HFFc6 (cell line): ENCODE data around the gene POU1F1. TPM values are rescaled to one million over a fixed set of nuclear protein-coding genes. Genes with fewer than 3 reads are reported as not detected.

Experiments
- DNase-seq: peaks from one replicate; pipeline ENCODE4 v3.0.0-alpha.2; 2018
- H3K27ac Mint-ChIP-seq: 2 replicates; pipeline ENCODE4 v1.8.0; 2020; ENCODE audit warnings: mild to moderate bottlenecking, mixed read lengths
- H3K27me3 Mint-ChIP-seq: 2 replicates; pipeline ENCODE4 v1.8.0; 2021; ENCODE audit warnings: mild to moderate bottlenecking, moderate library complexity, mixed read lengths; ENCODE audit not compliant: insufficient read depth
- H3K36me3 Mint-ChIP-seq: 2 replicates; pipeline ENCODE4 v1.8.0; 2021; ENCODE audit warnings: low read depth, mixed read lengths
- H3K4me1 Mint-ChIP-seq: 2 replicates; pipeline ENCODE4 v1.8.0; 2020; ENCODE audit warnings: low read depth, mixed read lengths
- H3K4me3 Mint-ChIP-seq: 2 replicates; pipeline ENCODE4 v1.8.0; 2020; ENCODE audit warnings: mild to moderate bottlenecking, moderate library complexity, mixed read lengths
- H3K9me3 Mint-ChIP-seq: 2 replicates; pipeline ENCODE4 v1.8.0; 2020; ENCODE audit warnings: mild to moderate bottlenecking, mixed read lengths
- CTCF ChIP-seq: fragments of 200-600 bp; sonication (generic); IDR thresholded peaks from 2 replicates; pipeline ENCODE4 v1.5.0; 2021; ENCODE audit warnings: antibody characterized with exemption, mild to moderate bottlenecking
- total RNA-seq, 6 experiments: library from RNA; stranded (reverse); fragmentation: NEBNext Ultra II Directional; extraction: Animal tissue kit (Norgen Biotek cat#: 25700); gene quantifications; 2 replicates in 1 of 6; 3 replicates in 5 of 6; pipeline ENCODE4 v1.2.3, GENCODE V29; 2021

POU1F1 gene
- total RNA-seq, 6 experiments from 2014 or later, result not detected

DNA sequence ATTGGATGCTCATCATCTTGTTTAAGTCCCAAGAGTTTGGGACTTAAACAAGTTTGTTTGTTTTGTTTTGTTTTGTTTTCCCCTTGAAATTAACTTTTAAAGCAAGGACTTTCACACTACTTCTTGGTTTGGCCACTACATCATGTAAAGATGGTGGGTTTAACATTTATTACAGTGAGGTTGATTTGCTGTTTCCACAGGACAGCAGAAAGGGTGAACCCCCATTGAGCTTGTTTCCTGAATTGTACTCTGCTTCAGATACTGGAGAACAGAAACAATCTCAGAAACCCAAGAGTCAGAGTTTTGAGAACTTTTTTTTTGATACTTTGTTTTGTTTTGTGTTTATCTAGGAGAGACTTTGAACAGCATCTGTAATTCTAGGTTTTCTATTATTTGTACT lies 6.7 kb downstream of the POU1F1 start:
- H3K27ac Mint-ChIP-seq, result no peak overlapping the region

GRCh38 chr3:87268646-87269211 lies 7.7 kb downstream of the POU1F1 start:
- H3K4me3 Mint-ChIP-seq, result no peak overlapping the region
- H3K4me1 Mint-ChIP-seq, result peaks cover 31% of the 10 kb centered on the region
- no peak for TF ChIP-seq CTCF
- H3K36me3 Mint-ChIP-seq, result no peaks in the 10 kb centered on the region
- no peaks in the 10 kb centered on the region; the same call in 1 of the 2 replicates for H3K27me3 Mint-ChIP-seq
- no peak for DNase-seq
- no peak overlapping the region for H3K27ac Mint-ChIP-seq
- H3K9me3 Mint-ChIP-seq, result no peaks in the 10 kb centered on the region

More for the DNA sequence above, 6.7 kb downstream of the POU1F1 start:
- H3K4me1 Mint-ChIP-seq, result peaks cover 31% of the 10 kb centered on the region
- no peak overlapping the region for H3K4me3 Mint-ChIP-seq
- no peak for TF ChIP-seq CTCF
- no peak for DNase-seq
- no peaks in the 10 kb centered on the region for H3K9me3 Mint-ChIP-seq
- H3K36me3 Mint-ChIP-seq, result no peaks in the 10 kb centered on the region
- H3K27me3 Mint-ChIP-seq, result no peaks in the 10 kb centered on the region; the same call in 1 of the 2 replicates

DNA sequence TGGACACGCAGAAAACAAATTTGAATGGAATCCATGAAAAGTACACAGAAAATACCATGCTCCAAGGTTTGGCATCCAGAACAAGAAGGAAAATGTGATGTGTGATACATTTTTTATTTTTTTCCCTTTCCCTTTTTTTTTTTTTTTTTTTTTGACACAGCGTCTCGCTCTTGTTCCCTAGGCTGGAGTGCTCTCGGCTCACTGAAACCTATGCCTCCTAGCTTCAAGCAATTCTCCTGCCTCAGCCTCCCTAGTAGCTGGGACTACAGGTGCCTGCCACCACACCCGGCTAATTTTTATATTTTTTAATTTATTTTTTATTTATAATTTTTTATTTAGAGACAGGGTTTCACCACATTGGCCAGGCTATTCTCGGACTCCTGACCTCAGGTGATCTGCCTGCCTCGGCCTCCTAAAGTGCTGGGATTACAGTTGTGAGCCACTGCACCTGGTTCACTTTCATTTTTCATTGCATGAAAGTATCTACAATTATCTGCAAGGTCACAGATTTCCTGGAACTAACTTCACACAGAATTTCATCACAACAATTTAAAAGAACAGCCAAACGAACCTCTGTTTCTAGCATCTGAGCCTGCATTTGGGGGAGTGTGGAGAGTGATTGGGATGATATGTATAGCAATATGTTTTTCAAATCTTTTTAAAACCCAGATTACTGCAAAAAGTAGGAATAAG lies 8.3 kb downstream of the POU1F1 start:
- Mint-ChIP-seq H3K9me3 (no peaks in the 10 kb centered on the region), H3K4me3 (no peak overlapping the region), H3K27ac (no peak overlapping the region), H3K4me1 (peaks cover 31% of the 10 kb centered on the region), H3K36me3 (no peaks in the 10 kb centered on the region), H3K27me3 (no peaks in the 10 kb centered on the region; the same call in 1 of the 2 replicates)
- no peak for DNase-seq
- no peak for TF ChIP-seq CTCF

GRCh38 chr3:87261925-87262324 lies 14.5 kb downstream of the POU1F1 start:
- H3K36me3 Mint-ChIP-seq, result no peaks in the 10 kb centered on the region
- TF ChIP-seq CTCF, result no peak
- no peak overlapping the region for H3K27ac Mint-ChIP-seq
- DNase-seq, result no peak
- H3K4me3 Mint-ChIP-seq, result no peak overlapping the region
- no peaks in the 10 kb centered on the region for H3K9me3 Mint-ChIP-seq
- no peaks in the 10 kb centered on the region; the same call in 1 of the 2 replicates for H3K27me3 Mint-ChIP-seq
- peaks cover 15% of the 10 kb centered on the region for H3K4me1 Mint-ChIP-seq

DNA sequence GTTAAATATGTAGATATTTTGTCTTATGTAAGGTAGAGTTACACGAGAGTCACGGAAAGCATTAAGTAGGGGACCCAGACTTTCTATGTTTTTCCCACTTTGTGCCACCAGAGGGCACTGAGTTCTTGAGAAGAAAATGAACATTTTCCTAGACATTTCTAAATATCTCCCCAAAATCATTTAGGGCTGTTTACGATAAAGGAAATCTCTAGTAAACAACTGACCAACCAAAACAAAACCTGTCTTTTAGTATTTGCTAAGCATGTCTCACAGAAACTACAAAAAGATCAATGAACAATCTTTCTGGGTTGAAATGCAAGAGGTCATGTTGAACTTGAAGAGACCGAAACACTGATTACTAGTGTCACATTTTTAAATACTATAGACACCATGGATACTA lies 16.1 kb downstream of the POU1F1 start:
- Mint-ChIP-seq H3K4me1 (peaks cover 15% of the 10 kb centered on the region), H3K27me3 (no peaks in the 10 kb centered on the region; the same call in 1 of the 2 replicates), H3K36me3 (no peaks in the 10 kb centered on the region), H3K4me3 (peak overlapping the region; percentile 74), H3K27ac (no peak overlapping the region), H3K9me3 (no peaks in the 10 kb centered on the region)
- peak; percentile 48 for DNase-seq
- peak; percentile 87 for TF ChIP-seq CTCF
